ENCODE results near the gene PPIL4.

- TF ChIP-seq, protein P1, sequence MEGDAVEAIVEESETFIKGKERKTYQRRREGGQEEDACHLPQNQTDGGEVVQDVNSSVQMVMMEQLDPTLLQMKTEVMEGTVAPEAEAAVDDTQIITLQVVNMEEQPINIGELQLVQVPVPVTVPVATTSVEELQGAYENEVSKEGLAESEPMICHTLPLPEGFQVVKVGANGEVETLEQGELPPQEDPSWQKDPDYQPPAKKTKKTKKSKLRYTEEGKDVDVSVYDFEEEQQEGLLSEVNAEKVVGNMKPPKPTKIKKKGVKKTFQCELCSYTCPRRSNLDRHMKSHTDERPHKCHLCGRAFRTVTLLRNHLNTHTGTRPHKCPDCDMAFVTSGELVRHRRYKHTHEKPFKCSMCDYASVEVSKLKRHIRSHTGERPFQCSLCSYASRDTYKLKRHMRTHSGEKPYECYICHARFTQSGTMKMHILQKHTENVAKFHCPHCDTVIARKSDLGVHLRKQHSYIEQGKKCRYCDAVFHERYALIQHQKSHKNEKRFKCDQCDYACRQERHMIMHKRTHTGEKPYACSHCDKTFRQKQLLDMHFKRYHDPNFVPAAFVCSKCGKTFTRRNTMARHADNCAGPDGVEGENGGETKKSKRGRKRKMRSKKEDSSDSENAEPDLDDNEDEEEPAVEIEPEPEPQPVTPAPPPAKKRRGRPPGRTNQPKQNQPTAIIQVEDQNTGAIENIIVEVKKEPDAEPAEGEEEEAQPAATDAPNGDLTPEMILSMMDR (IDR thresholded peaks at IDR 0.05), result no peak
- TF ChIP-seq POLR2A (IDR thresholded peaks at IDR 0.05), result no peak
Measured at GRCh38 chr6:149463781-149464180, 82.1 kb downstream of the PPIL4 start.

Data from testis (tissue), 2 donors.